Measurements from ENCODE around the gene TRIM10.

GRCh38 chr6:30112402-30112994, 48.5 kb downstream of the TRIM10 start:
- TF ChIP-seq CTCF (IDR thresholded peaks at IDR 0.05) (no peak), POLR2A (IDR thresholded peaks at IDR 0.05) (no peak)

Measured in right lobe of liver (tissue), 4 donors.